Measurements from ENCODE around the gene OR10AG1. TPM values are rescaled to one million over a fixed set of nuclear protein-coding genes. Genes with fewer than 3 reads are reported as not detected.

OR10AG1 gene
- not detected for total RNA-seq

- TF ChIP-seq, protein P1, sequence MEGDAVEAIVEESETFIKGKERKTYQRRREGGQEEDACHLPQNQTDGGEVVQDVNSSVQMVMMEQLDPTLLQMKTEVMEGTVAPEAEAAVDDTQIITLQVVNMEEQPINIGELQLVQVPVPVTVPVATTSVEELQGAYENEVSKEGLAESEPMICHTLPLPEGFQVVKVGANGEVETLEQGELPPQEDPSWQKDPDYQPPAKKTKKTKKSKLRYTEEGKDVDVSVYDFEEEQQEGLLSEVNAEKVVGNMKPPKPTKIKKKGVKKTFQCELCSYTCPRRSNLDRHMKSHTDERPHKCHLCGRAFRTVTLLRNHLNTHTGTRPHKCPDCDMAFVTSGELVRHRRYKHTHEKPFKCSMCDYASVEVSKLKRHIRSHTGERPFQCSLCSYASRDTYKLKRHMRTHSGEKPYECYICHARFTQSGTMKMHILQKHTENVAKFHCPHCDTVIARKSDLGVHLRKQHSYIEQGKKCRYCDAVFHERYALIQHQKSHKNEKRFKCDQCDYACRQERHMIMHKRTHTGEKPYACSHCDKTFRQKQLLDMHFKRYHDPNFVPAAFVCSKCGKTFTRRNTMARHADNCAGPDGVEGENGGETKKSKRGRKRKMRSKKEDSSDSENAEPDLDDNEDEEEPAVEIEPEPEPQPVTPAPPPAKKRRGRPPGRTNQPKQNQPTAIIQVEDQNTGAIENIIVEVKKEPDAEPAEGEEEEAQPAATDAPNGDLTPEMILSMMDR (IDR thresholded peaks at IDR 0.05), result no peak
- ATAC-seq (ENCODE audit: low FRiP score) (no peak), DNase-seq (ENCODE audit: low spot score) (no peak)
Measured at GRCh38 chr11:55969845-55970244, at the start of gene OR10AG1. TSS of gene OR10AG1 (minus strand) at chr11:55969945. CDS start at chr11:55969907, 38 bp downstream.

GRCh38 chr11:56013805-56014204 is 44.1 kb upstream of the OR10AG1 start:
- DNase-seq (ENCODE audit: low spot score) (no peak), ATAC-seq (ENCODE audit: low FRiP score) (no peak)
- TF ChIP-seq, protein P1 (IDR thresholded peaks at IDR 0.05), result no peak

GRCh38 chr11:56010716-56011115 is 41.0 kb upstream of the OR10AG1 start:
- DNase-seq (ENCODE audit: low spot score) (no peak), ATAC-seq (ENCODE audit: low FRiP score) (no peak)
- TF ChIP-seq, protein P1 (IDR thresholded peaks at IDR 0.05), result no peak

DNA sequence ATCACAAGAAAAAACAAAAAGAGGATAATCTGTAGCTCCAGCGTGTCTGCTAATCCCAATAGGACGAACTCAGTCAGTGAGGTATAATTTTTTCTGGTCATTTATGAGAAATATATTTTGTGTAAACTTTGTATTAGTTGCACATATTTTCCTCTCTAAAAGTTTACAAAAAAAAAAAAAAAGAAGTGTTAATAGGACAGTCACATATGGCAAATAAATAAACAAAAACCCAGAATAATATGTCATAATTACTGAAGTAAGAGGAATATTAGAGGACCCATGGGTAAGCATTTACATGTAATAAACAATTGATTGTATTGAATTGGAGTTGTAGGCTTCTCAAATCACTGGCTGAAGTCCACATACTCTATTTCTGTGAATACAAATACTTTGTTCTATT is 24.8 kb upstream of the OR10AG1 start, which contains the start of gene OR5F1:
TSS of gene OR5F1 (minus strand) at position 101 of the 400 bp plus-strand sequence. CDS start at position 101, 0 bp downstream.
- TF ChIP-seq, protein P1 (IDR thresholded peaks at IDR 0.05), result no peak
- DNase-seq (ENCODE audit: low spot score) (no peak), ATAC-seq (ENCODE audit: low FRiP score) (no peak)

- no peak for DNase-seq (ENCODE audit: low spot score)
- ATAC-seq (ENCODE audit: low FRiP score), result no peak
- TF ChIP-seq, protein P1 (IDR thresholded peaks at IDR 0.05), result no peak
Measured at GRCh38 chr11:55970935-55971334, 1.2 kb upstream of the OR10AG1 start.

DNA sequence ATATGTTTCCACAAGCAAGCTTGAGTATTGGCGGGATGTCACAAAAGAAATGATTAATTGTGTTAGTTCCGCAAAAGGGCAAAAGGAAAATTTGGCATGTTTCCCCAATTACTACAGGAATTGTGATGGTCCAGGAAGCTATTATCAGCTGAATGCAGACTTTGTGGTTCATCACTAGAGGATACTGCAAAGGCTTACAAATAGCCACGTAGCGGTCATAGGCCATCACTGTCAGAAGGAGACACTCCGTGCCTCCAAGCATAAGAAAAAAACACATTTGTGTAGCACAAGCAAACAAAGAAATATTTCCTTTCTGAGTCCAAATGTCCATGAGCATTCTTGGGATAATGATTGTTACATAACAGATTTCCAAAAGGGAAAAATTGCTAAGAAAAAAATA is 1.8 kb downstream of the OR10AG1 start:
- TF ChIP-seq, protein P1 (IDR thresholded peaks at IDR 0.05), result no peak
- no peak for ATAC-seq (ENCODE audit: low FRiP score)
- no peak for DNase-seq (ENCODE audit: low spot score)

DNA sequence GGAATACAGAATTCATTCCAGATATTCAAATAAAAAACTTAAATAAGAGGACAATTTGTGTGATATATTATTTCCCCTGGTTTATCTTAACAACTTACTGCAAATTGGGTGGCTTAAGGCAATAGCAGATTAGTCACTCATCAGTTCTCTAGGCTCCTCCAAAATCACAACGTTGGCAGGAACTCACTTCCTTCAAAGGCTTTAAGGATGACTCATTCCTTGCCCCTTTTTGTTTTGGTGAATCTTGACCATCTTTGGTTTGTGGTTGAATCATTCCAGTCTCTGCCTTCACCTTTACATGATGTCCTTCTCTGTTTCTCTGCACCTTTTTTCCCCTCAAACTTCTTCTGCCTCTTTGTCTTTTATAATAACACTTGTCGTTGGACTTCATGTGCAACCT is 3.4 kb downstream of the OR10AG1 start:
- TF ChIP-seq, protein P1 (IDR thresholded peaks at IDR 0.05), result no peak
- DNase-seq (ENCODE audit: low spot score) (no peak), ATAC-seq (ENCODE audit: low FRiP score) (no peak)

Measured in omental fat pad (tissue), 4 donors.